AG09309 (cell line): ENCODE measurements around the gene CNTN4.

Experiments
- DNase-seq: peaks from one replicate; pipeline ENCODE4 v3.0.0-alpha.2; 2010; ENCODE audit warnings: low read depth
- H3K4me3 ChIP-seq: 2 replicates; pipeline ENCODE4 v1.5.1; 2011; ENCODE audit warnings: mild to moderate bottlenecking, low read depth, low read length, moderate library complexity; ENCODE audit not compliant: control insufficient read depth
- CTCF ChIP-seq: IDR thresholded peaks from 2 replicates; pipeline ENCODE4 v1.5.1; 2011; ENCODE audit warnings: mild to moderate bottlenecking, low read depth, low read length, inconsistent platforms; ENCODE audit not compliant: insufficient read depth, control insufficient read depth; ENCODE audit errors: missing control alignments

The CNTN4 gene

DNA sequence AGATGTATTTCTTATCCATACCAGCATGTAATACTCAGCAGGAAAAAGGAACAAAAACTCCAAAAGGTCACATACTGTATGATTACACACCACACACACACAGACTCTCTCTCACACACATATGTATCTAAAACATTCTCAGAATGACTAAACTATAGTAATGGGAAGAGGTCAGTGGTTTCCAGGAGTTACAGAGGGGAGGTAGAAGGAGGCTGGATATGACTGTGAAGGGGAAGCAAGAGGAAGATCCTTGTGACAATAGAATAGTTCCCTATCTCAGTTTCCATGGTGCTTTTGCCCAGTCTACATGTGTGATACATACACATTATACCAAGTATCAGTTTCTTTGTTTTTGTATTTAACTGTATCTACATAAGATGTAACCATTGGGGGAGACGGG lies 821.4 kb downstream of the CNTN4 start:
- H3K4me3 ChIP-seq: no peak overlapping the region
- no peak for TF ChIP-seq CTCF
- no peak for DNase-seq

DNA sequence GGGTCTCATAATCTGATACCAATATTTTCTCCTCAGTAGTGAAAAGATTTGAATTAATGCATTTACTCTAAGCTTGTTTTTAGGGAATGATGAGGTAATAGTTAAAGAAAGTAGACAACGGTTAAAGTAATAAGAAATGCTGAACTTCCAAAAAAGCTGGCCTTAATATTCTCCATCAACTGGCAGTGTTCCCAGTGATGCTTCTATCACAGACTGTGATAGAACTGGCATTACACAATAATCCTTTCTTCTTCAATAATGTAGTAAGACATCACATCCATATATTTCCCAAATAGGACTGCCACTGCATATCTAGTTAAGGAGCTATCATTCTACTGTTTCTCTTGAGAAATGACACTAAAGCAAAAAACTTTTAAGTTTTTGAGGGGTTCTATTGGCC lies 822.8 kb downstream of the CNTN4 start:
- TF ChIP-seq CTCF: no peak
- no peak overlapping the region for H3K4me3 ChIP-seq
- DNase-seq: no peak

DNA sequence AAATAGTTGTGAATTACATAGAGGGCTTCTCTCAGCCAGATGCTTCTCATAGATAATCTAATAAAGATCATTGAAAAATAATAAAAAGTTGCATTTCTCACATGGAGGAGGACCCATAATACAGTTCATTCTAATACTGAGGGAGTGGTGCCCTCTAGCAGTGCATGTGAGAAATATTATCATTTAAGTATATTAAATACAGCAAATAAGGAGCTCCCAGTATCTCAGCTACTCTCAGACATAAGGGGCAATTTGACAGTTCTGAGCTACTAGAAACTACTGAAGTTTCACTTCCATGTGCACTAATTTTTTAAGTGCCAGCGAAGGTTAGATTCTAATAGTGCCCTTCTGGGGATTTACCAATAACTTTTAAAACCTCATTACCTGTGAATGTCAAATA lies 823.2 kb downstream of the CNTN4 start:
- TF ChIP-seq CTCF: no peak
- DNase-seq: no peak
- H3K4me3 ChIP-seq: no peak overlapping the region

DNA sequence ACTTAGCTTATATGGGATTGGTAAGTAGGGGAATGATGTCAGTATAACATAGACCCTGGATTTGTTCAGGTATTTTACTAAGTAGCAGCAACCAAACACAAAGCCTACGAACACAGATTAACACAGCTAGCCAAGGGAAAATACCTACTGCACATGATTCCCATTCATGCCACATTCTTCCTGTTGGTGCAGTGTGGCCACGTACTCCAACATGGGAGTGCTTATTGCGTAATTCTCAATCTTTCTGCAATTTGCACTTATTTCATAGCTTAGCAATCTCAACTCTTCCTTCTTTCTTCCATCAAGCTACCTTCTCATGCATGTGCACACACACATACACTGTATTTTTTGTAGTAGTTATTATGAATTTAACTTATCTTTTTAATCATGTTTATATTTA lies 824.7 kb downstream of the CNTN4 start:
- no peak for DNase-seq
- TF ChIP-seq CTCF: no peak
- no peak overlapping the region for H3K4me3 ChIP-seq

DNA sequence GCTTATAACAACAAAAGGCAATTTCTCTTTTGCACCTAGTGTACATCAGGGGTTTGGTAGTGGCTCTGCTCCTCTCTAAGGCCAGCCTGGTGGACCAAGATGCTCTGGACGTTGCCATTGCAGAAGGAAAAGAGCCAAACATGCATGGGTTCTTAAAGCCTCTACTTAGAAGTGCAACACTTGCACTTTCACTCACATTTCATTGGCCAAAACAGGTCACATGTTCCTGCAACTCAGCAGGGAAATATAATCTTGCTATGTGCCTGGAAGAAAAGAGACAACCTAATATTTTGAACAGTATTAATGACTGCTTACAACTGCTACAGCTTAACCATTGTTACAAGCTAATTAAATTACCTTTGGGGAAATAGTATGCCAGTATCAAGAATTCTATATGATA lies 828.6 kb downstream of the CNTN4 start:
- TF ChIP-seq CTCF: no peak

DNA sequence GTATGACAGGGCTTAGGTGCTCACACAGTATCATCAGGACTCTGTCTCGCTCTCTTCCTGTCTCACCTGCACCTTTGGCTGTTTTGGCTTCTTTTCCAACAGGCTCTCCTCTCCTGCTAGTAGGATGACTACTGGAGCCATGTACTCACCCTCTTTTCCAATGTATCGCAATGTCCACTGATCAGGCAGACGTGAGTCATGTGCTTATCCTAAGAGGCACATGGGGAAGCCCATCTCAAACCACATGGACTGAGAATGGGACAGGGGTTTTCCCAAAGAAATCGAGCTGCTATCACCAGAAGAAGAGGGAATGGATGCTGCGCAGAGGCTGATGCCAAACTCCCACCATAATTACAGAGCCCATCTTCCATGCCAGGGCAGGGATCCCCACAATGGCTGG lies 830.9 kb downstream of the CNTN4 start:
- DNase-seq: no peak
- TF ChIP-seq CTCF: no peak
- no peak overlapping the region for H3K4me3 ChIP-seq

More for the DNA sequence above, 828.6 kb downstream of the CNTN4 start:
- no peak for DNase-seq
- H3K4me3 ChIP-seq: no peak overlapping the region

- no peak for TF ChIP-seq CTCF
- DNase-seq: no peak
- no peak overlapping the region for H3K4me3 ChIP-seq
Measured at GRCh38 chr3:2931265-2931664, 832.6 kb downstream of the CNTN4 start.
